Measurements from ENCODE around the gene SREK1IP1. TPM values are rescaled to one million over a fixed set of nuclear protein-coding genes. Genes with fewer than 3 reads are reported as not detected.

Gene SREK1IP1
- total and polyA plus RNA-seq, 2 of the 13 experiments (the other 11 are each of a cell fraction or from before 2014, with no cell fraction given) = 3.1 to 16.5 TPM

- TF ChIP-seq GMEB1 (CRISPR knock-in tag; IDR thresholded peaks at IDR 0.05; ENCODE audit: borderline replicate concordance) (no peak), HINFP (CRISPR knock-in tag; IDR thresholded peaks at IDR 0.05; ENCODE audit: low read depth) (no peak), ZNF343 (CRISPR knock-in tag; IDR thresholded peaks at IDR 0.05) (no peak), SMC3 (IDR thresholded peaks at IDR 0.05; ENCODE audit: low read length) (no peak), SP140L (CRISPR knock-in tag; IDR thresholded peaks at IDR 0.05; ENCODE audit: borderline replicate concordance) (no peak), EZH2 (conservative IDR thresholded peaks at IDR 0.05; ENCODE audit: low read depth, low read length) (no peak), NFE2L2 (IDR thresholded peaks at IDR 0.05; ENCODE audit: low read length) (no peak), ZNF12 (CRISPR knock-in tag; IDR thresholded peaks at IDR 0.05) (no peak), AHR (CRISPR knock-in tag; IDR thresholded peaks at IDR 0.05) (no peak), ZNF280B (CRISPR knock-in tag; IDR thresholded peaks at IDR 0.05; ENCODE audit: borderline replicate concordance) (no peak), RNF2 (conservative IDR thresholded peaks at IDR 0.05; ENCODE audit: low read depth) (no peak)
Measured at GRCh38 chr5:64758901-64759300, 9.6 kb downstream of the SREK1IP1 start (continued).
